SK-N-MC (cell line): ENCODE results near the gene PRL.

ENCODE experiments used
- EZH2 ChIP-seq: fragments of 200-600 bp; sonication (generic); IDR thresholded peaks from one replicate; pipeline ENCODE4 v1.6.1; 2017; ENCODE audit warnings: antibody characterized with exemption
- FOXP2 ChIP-seq: optimal IDR thresholded peaks from 2 replicates; pipeline ENCODE3; 2011; ENCODE audit warnings: mild to moderate bottlenecking, moderate library complexity; ENCODE audit not compliant: insufficient read depth; ENCODE audit errors: extremely low read length, control extremely low read depth
- POLR2AphosphoS5 ChIP-seq: IDR thresholded peaks from 2 replicates; pipeline ENCODE4 v1.6.1; 2012; ENCODE audit warnings: mild to moderate bottlenecking, low read depth, low read length, borderline replicate concordance

GRCh38 chr6:22239261-22239921, 57.4 kb downstream of the PRL start:
- TF ChIP-seq EZH2 (no peak), POLR2AphosphoS5 (no peak), FOXP2 (no peak)
